ENCODE measurements around the gene MAT1A.
"Not testable (repeated sequence)": the region's sequence is repeated elsewhere in the genome, so short reads cannot be mapped to it uniquely, and the experiment has no call there.

Gene MAT1A

GRCh38 chr10:80289451-80290287 is at the start of gene MAT1A:
Gene MAT1A, minus strand, starts transcription at chr10:80289658. Its CDS starts 235 bp downstream, at chr10:80289423.
- peak; percentile 17 for DNase-seq (ENCODE audit: low read depth)

- no peak for DNase-seq (ENCODE audit: low read depth)
Measured at GRCh38 chr10:80333983-80334382, 44.5 kb upstream of the MAT1A start.

- no peak for DNase-seq (ENCODE audit: low read depth)
Measured at GRCh38 chr10:80324891-80325364, 35.5 kb upstream of the MAT1A start.

GRCh38 chr10:80324086-80324485 is 34.6 kb upstream of the MAT1A start:
- peak; percentile 55 for DNase-seq (ENCODE audit: low read depth)

- no peak for DNase-seq (ENCODE audit: low read depth)
Measured at GRCh38 chr10:80323311-80323710, 33.9 kb upstream of the MAT1A start.

GRCh38 chr10:80322711-80323110 is 33.3 kb upstream of the MAT1A start:
- DNase-seq (ENCODE audit: low read depth) = no peak

GRCh38 chr10:80322158-80322557 is 32.7 kb upstream of the MAT1A start:
- DNase-seq (ENCODE audit: low read depth) = no peak

- no peak for DNase-seq (ENCODE audit: low read depth)
Measured at GRCh38 chr10:80321183-80321582, 31.7 kb upstream of the MAT1A start.

GRCh38 chr10:80320377-80320776 is 30.9 kb upstream of the MAT1A start:
- DNase-seq (ENCODE audit: low read depth) = no peak

- no peak for DNase-seq (ENCODE audit: low read depth)
Measured at GRCh38 chr10:80319725-80320290, 30.4 kb upstream of the MAT1A start.

GRCh38 chr10:80319318-80319717 is 29.9 kb upstream of the MAT1A start:
- DNase-seq (ENCODE audit: low read depth) = no peak

GRCh38 chr10:80318742-80319141 is 29.3 kb upstream of the MAT1A start:
- no peak for DNase-seq (ENCODE audit: low read depth)

- DNase-seq (ENCODE audit: low read depth) = no peak
Measured at GRCh38 chr10:80315391-80315790, 25.9 kb upstream of the MAT1A start.

- DNase-seq (ENCODE audit: low read depth) = no peak
Measured at GRCh38 chr10:80313523-80313922, 24.1 kb upstream of the MAT1A start.

GRCh38 chr10:80305989-80306388 is 16.5 kb upstream of the MAT1A start:
- DNase-seq (ENCODE audit: low read depth) = not testable (repeated sequence)

GRCh38 chr10:80296942-80297341 is 7.5 kb upstream of the MAT1A start:
- DNase-seq (ENCODE audit: low read depth) = no peak

- no peak for DNase-seq (ENCODE audit: low read depth)
Measured at GRCh38 chr10:80292607-80293239, 3.3 kb upstream of the MAT1A start.

GRCh38 chr10:80290474-80291220 is 1.2 kb upstream of the MAT1A start:
- no peak for DNase-seq (ENCODE audit: low read depth)

GRCh38 chr10:80288849-80289248 is 609 bp downstream of the MAT1A start:
- DNase-seq (ENCODE audit: low read depth) = no peak

- DNase-seq (ENCODE audit: low read depth) = no peak
Measured at GRCh38 chr10:80284522-80284921, 4.9 kb downstream of the MAT1A start.

GRCh38 chr10:80283536-80284199 is 5.8 kb downstream of the MAT1A start:
- no peak for DNase-seq (ENCODE audit: low read depth)

- DNase-seq (ENCODE audit: low read depth) = no peak
Measured at GRCh38 chr10:80283119-80283518, 6.3 kb downstream of the MAT1A start.
